ENCODE data around the gene OTX1. TPM values are rescaled to one million over a fixed set of nuclear protein-coding genes. Genes with fewer than 3 reads are reported as not detected.

OTX1 gene
- total RNA-seq, 1 experiment from 2014 or later, result 8.3 TPM

DNA sequence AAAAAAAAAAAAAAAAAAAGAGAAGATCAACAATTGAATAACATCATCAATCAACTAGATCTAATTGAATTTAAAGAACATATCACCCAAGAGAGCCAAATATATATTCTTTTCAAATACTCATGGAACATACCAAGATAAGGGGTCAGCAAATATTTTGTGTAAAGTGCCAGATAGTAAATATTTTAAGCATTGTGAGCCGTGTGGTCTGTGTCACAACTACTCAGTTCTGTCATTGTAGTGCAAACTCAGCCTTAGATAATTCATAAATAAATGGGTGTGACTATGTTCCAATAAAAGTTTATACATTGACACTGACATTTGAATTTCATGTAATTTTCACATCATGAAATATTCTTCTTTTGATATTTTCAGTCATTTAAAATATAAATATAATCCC lies 45.9 kb downstream of the OTX1 start:
- Mint-ChIP-seq H3K27ac (ENCODE audit: unreplicated experiment) (no peak overlapping the region), H3K4me1 (ENCODE audit: low read depth, unreplicated experiment) (peaks cover 13% of the 10 kb centered on the region), H3K4me3 (ENCODE audit: low read depth, unreplicated experiment) (no peak overlapping the region), H3K9me3 (ENCODE audit: low read depth, unreplicated experiment) (no peaks in the 10 kb centered on the region), H3K36me3 (ENCODE audit: insufficient read depth, unreplicated experiment) (no peaks in the 10 kb centered on the region), H3K27me3 (ENCODE audit: unreplicated experiment) (no peaks in the 10 kb centered on the region)
- BruUV-seq (replicated peaks), result no TSS peak
- CTCF ChIA-PET, result no interaction called here
- no peak for DNase-seq
- intact Hi-C loops (cut with micrococcal nuclease; ENCODE audit: unreplicated experiment), result no loop called here
- no peak for TF ChIP-seq CTCF (IDR thresholded peaks at IDR 0.05; ENCODE audit: unreplicated experiment)

DNA sequence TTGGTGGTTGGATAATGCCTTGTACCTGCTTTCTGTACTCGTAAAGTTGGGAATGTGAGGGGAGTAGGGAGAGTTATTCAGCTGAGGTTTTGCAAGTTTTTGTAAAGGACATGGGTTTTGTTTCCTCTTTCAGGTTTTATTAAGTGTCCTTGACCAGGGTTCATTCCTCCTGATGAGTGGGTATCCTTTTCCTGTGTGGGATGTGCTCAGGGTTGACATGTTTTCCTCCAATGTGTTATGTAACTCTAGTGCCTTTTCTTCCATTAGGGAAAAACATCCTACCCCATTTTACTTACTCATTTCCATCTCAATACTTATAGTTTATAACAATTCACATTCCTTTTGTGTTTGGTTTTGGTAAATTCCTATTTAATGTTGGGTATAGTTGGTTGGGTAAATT lies 48.4 kb downstream of the OTX1 start:
- no peaks in the 10 kb centered on the region for H3K9me3 Mint-ChIP-seq (ENCODE audit: low read depth, unreplicated experiment)
- H3K4me3 Mint-ChIP-seq (ENCODE audit: low read depth, unreplicated experiment), result no peak overlapping the region
- DNase-seq, result no peak
- no peak for TF ChIP-seq CTCF (IDR thresholded peaks at IDR 0.05; ENCODE audit: unreplicated experiment)
- CTCF ChIA-PET, result no interaction called here
- no peak overlapping the region for H3K27ac Mint-ChIP-seq (ENCODE audit: unreplicated experiment)
- H3K4me1 Mint-ChIP-seq (ENCODE audit: low read depth, unreplicated experiment), result peaks cover 4% of the 10 kb centered on the region
- no peaks in the 10 kb centered on the region for H3K36me3 Mint-ChIP-seq (ENCODE audit: insufficient read depth, unreplicated experiment)
- BruUV-seq (replicated peaks), result no TSS peak
- no peaks in the 10 kb centered on the region for H3K27me3 Mint-ChIP-seq (ENCODE audit: unreplicated experiment)
- intact Hi-C loops (cut with micrococcal nuclease; ENCODE audit: unreplicated experiment), result no loop called here

- H3K4me1 Mint-ChIP-seq (ENCODE audit: low read depth, unreplicated experiment), result no peaks in the 10 kb centered on the region
Measured at GRCh38 chr2:63101954-63102353, 51.3 kb downstream of the OTX1 start.

GRCh38 chr2:63104482-63104881 lies 53.9 kb downstream of the OTX1 start:
- Mint-ChIP-seq H3K27me3 (ENCODE audit: unreplicated experiment) (no peaks in the 10 kb centered on the region), H3K4me1 (ENCODE audit: low read depth, unreplicated experiment) (no peaks in the 10 kb centered on the region), H3K36me3 (ENCODE audit: insufficient read depth, unreplicated experiment) (no peaks in the 10 kb centered on the region), H3K4me3 (ENCODE audit: low read depth, unreplicated experiment) (no peak overlapping the region), H3K9me3 (ENCODE audit: low read depth, unreplicated experiment) (peaks cover 3% of the 10 kb centered on the region), H3K27ac (ENCODE audit: unreplicated experiment) (no peak overlapping the region)
- intact Hi-C loops (cut with micrococcal nuclease; ENCODE audit: unreplicated experiment), result no loop called here
- no peak for TF ChIP-seq CTCF (IDR thresholded peaks at IDR 0.05; ENCODE audit: unreplicated experiment)
- CTCF ChIA-PET, result no interaction called here
- no TSS peak for BruUV-seq (replicated peaks)
- no peak for DNase-seq

More at GRCh38 chr2:63101954-63102353, 51.3 kb downstream of the OTX1 start:
- no peak for DNase-seq
- no peak for TF ChIP-seq CTCF (IDR thresholded peaks at IDR 0.05; ENCODE audit: unreplicated experiment)
- peaks cover 3% of the 10 kb centered on the region for H3K9me3 Mint-ChIP-seq (ENCODE audit: low read depth, unreplicated experiment)
- no TSS peak for BruUV-seq (replicated peaks)
- H3K27me3 Mint-ChIP-seq (ENCODE audit: unreplicated experiment), result no peaks in the 10 kb centered on the region
- CTCF ChIA-PET, result no interaction called here
- no peaks in the 10 kb centered on the region for H3K36me3 Mint-ChIP-seq (ENCODE audit: insufficient read depth, unreplicated experiment)
- intact Hi-C loops (cut with micrococcal nuclease; ENCODE audit: unreplicated experiment), result no loop called here
- no peak overlapping the region for H3K4me3 Mint-ChIP-seq (ENCODE audit: low read depth, unreplicated experiment)
- no peak overlapping the region for H3K27ac Mint-ChIP-seq (ENCODE audit: unreplicated experiment)
